IPS DF 6.9 (cell line): ENCODE results near the gene KLHL22.

Source experiments
- DNase-seq: peaks from one replicate; pipeline ENCODE4 v3.0.0-alpha.2; 2013; ENCODE audit warnings: low read depth, low spot score
- H3K27ac ChIP-seq: one replicate; pipeline ENCODE4 v1.5.1; 2013; ENCODE audit warnings: low read length, control low read depth
- H3K27me3 ChIP-seq: 2 replicates; pipeline ENCODE4 v1.6.1; 2013; ENCODE audit warnings: mild to moderate bottlenecking, low read length; ENCODE audit not compliant: control insufficient read depth, insufficient read depth
- H3K36me3 ChIP-seq: 2 replicates; pipeline ENCODE4 v1.6.1; 2013; ENCODE audit warnings: low read length; ENCODE audit not compliant: control insufficient read depth, insufficient read depth
- H3K4me1 ChIP-seq: 2 replicates; pipeline ENCODE4 v1.6.1; 2013; ENCODE audit warnings: low read length; ENCODE audit not compliant: control insufficient read depth, insufficient read depth
- H3K4me3 ChIP-seq: 2 replicates; pipeline ENCODE4 v1.5.1; 2013; ENCODE audit warnings: mild to moderate bottlenecking, low read length
- H3K9me3 ChIP-seq: 2 replicates; pipeline ENCODE4 v1.6.1; 2013; ENCODE audit warnings: low read length, inconsistent platforms; ENCODE audit not compliant: control insufficient read depth, insufficient read depth
- WGBS: extraction: QIAGEN DNeasy Blood & Tissue Kit; methylation state at CpG from one replicate; pipeline ENCODE4 v1.1.7; 2013; ENCODE audit warnings: mixed read lengths, missing lambda C conversion rate; ENCODE audit not compliant: insufficient read length, insufficient coverage; 5-methylcytosine and 5-hydroxymethylcytosine counted together

KLHL22 gene

DNA sequence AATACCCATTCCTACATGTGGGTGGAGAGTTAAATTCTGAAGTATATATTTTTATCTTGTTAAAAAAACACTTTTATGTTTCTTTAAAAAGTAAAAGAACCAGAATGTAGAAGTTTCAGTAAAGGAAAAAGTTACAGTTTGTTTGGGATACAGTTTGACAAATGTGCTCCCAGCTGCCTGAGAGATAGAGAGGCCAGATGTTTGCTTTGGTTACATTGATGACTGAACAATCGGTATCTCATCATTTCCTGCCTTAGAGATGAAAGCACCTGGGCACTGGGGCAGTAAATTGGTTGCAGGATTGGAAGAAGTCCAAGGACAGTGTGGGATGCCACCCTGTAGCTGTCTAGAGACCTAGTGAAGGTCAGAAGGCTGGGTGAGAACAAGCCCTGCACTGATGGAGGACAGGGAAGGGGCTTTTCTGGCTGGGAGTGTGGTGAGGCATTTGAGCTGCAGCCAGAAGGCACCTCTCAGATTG lies 28.4 kb upstream of the KLHL22 start:
- no peak overlapping the region for H3K27ac ChIP-seq
- no peak for DNase-seq
- H3K4me1 ChIP-seq, result 0 out of 2 replicates have a peak, but pooled peaks cover 1% of the 10 kb centered on the region
- peaks cover 10% of the 10 kb centered on the region; the same call in 1 of the 2 replicates for H3K36me3 ChIP-seq
- no peak overlapping the region for H3K4me3 ChIP-seq
- no peaks in the 10 kb centered on the region for H3K9me3 ChIP-seq
- no CpG with 5 or more reads among the region's 1 CpG for WGBS
- H3K27me3 ChIP-seq, result no peaks in the 10 kb centered on the region

DNA sequence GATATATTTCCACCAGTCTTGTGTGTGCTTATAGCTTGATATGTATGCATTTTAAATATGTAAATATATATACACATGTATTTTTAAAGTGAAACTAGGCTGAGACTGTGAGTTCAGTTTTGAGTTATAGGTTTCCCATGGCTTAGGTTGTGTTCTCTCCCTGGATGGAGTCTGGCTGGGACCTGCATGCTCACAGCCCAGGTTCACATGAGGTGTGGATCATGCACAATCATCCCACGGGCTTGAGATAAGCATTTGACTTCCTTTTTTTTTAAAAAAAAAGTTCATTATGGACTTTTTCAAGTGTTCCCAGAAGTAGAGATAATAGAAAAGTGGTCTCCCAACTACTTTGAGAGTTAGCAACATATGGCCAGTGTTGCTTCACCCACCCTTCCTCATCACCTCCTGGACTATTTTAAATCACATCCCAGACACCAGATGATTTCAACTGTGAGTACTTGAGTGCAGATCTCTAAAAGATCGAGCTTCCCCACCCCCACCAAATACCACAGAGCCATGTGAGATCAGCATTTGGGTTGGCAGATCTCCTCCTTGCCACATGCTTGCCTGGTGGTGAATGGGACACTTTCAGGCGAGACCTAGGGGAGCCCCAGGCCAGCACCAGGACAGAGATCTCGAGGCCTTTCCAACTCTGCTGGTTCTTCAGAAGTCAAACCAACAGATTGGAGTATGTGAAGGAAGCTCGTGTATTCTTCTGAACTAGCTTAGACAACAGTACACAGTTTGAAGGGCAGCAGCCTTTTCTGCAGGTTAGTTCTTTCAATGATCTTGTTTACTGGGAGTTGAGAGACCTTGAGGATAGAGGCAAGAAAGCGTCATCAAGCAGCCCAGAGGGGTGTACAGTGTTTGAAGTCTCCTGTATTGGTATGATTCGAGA lies 27.7 kb upstream of the KLHL22 start:
- no peak for DNase-seq
- no CpG with 5 or more reads among the region's 7 CpGs for WGBS
- Histone ChIP-seq H3K27ac (no peak overlapping the region), H3K4me1 (0 out of 2 replicates have a peak, but pooled peaks cover 1% of the 10 kb centered on the region), H3K36me3 (peaks cover 7% of the 10 kb centered on the region; the same call in 1 of the 2 replicates), H3K4me3 (no peak overlapping the region), H3K27me3 (no peaks in the 10 kb centered on the region), H3K9me3 (no peaks in the 10 kb centered on the region)

- no peak for DNase-seq
- WGBS, result no CpG with 5 or more reads among the region's 11 CpGs
- H3K4me3 ChIP-seq, result no peak overlapping the region
- H3K9me3 ChIP-seq, result no peaks in the 10 kb centered on the region
- H3K4me1 ChIP-seq, result 0 out of 2 replicates have a peak, but pooled peaks cover 1% of the 10 kb centered on the region
- no peak overlapping the region for H3K27ac ChIP-seq
- peaks cover 7% of the 10 kb centered on the region; the same call in 1 of the 2 replicates for H3K36me3 ChIP-seq
- no peaks in the 10 kb centered on the region for H3K27me3 ChIP-seq
Observed at GRCh38 chr22:20522134-20523004, 26.8 kb upstream of the KLHL22 start.

DNA sequence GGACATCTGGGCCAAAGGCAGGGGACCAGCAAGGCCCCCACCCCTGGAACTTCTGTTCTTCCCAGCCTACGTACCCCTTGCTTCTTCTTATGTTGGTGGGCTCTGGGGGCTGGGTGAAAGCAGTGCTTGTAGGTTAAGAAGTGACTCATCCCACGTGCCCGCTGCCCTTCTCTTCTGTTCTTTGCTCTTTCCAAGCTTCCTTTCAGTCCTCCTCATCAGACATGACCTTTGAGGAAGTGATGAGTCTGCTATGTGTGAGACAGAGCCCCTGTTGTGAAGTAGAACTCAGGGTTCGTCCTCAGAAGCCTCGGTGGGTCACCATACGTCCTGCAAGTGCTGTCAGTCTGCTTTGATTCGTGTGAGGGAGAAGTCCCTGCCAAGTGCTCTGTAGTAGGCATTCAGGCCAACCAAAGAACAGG lies 24.5 kb upstream of the KLHL22 start:
- Histone ChIP-seq H3K27me3 (no peaks in the 10 kb centered on the region), H3K27ac (no peak overlapping the region), H3K4me3 (no peak overlapping the region), H3K9me3 (no peaks in the 10 kb centered on the region), H3K4me1 (0 out of 2 replicates have a peak, but pooled peaks cover 1% of the 10 kb centered on the region), H3K36me3 (peaks cover 7% of the 10 kb centered on the region; the same call in 1 of the 2 replicates)
- no peak for DNase-seq
- no CpG with 5 or more reads among the region's 7 CpGs for WGBS

GRCh38 chr22:20519558-20519957 lies 24.0 kb upstream of the KLHL22 start:
- Histone ChIP-seq H3K27ac (no peak overlapping the region), H3K27me3 (no peaks in the 10 kb centered on the region), H3K36me3 (peaks cover 7% of the 10 kb centered on the region; the same call in 1 of the 2 replicates), H3K4me3 (no peak overlapping the region), H3K4me1 (0 out of 2 replicates have a peak, but pooled peaks cover 1% of the 10 kb centered on the region), H3K9me3 (no peaks in the 10 kb centered on the region)
- DNase-seq, result no peak
- WGBS, result no CpG with 5 or more reads among the region's 4 CpGs

GRCh38 chr22:20517841-20518592 lies 22.4 kb upstream of the KLHL22 start:
- Histone ChIP-seq H3K4me1 (no peaks in the 10 kb centered on the region), H3K27ac (no peak overlapping the region), H3K9me3 (no peaks in the 10 kb centered on the region), H3K4me3 (no peak overlapping the region), H3K27me3 (no peaks in the 10 kb centered on the region), H3K36me3 (peaks cover 7% of the 10 kb centered on the region; the same call in 1 of the 2 replicates)
- no CpG with 5 or more reads among the region's 13 CpGs for WGBS
- DNase-seq, result no peak

- Histone ChIP-seq H3K4me3 (no peak overlapping the region), H3K27ac (no peak overlapping the region), H3K27me3 (no peaks in the 10 kb centered on the region), H3K36me3 (peaks cover 7% of the 10 kb centered on the region; the same call in 1 of the 2 replicates), H3K4me1 (no peaks in the 10 kb centered on the region), H3K9me3 (no peaks in the 10 kb centered on the region)
- no peak for DNase-seq
- no CpG with 5 or more reads among the region's 4 CpGs for WGBS
Observed at GRCh38 chr22:20517422-20517821, 21.8 kb upstream of the KLHL22 start.

- Histone ChIP-seq H3K4me1 (no peaks in the 10 kb centered on the region), H3K9me3 (no peaks in the 10 kb centered on the region), H3K4me3 (no peak overlapping the region), H3K27me3 (no peaks in the 10 kb centered on the region), H3K36me3 (peaks cover 7% of the 10 kb centered on the region; the same call in 1 of the 2 replicates), H3K27ac (no peak overlapping the region)
- WGBS, result no CpG with 5 or more reads among the region's 2 CpGs
- DNase-seq, result no peak
Observed at GRCh38 chr22:20516399-20516798, 20.8 kb upstream of the KLHL22 start.

DNA sequence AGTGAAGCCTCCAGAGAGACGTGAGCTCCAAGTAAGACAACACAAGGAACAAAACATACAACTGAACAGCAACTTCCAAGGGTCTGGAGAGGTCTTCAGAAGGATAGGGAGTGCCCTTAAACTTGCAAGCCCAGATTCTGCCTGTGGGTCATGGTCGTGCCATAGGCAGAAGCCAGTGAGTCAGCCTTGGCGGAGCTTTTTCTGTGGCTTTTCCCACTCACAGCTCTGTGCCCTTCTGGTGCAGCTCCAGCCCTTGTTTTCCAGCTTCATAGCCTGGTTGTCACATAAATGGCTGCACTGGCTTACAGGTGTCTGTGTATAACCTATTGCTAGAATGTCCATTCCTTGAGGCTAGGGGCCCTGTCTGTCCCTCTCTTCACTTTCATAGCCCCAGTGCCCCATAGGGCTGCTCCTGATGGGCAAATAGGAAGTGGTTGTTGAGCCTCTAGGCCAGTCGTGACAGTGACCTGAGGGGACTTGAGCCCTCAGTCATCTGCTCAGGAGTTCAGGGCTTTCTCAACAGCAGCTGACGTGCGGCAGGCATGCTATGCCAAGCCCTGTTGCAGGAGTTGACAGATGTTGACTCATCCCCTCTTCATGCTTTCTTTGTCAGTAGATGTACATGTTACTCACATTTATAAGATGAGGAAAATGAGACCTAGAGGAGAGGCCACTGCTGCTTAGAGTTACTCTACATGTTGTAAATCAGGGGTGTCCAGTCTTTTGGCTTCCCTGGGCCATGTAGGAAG lies 19.2 kb upstream of the KLHL22 start:
- no peaks in the 10 kb centered on the region for H3K27me3 ChIP-seq
- no peak for DNase-seq
- H3K4me3 ChIP-seq, result no peak overlapping the region
- no peak overlapping the region for H3K27ac ChIP-seq
- no peaks in the 10 kb centered on the region; the same call in 1 of the 2 replicates for H3K4me1 ChIP-seq
- H3K9me3 ChIP-seq, result no peaks in the 10 kb centered on the region
- no CpG with 5 or more reads among the region's 6 CpGs for WGBS
- no peaks in the 10 kb centered on the region for H3K36me3 ChIP-seq
